H9 (cell line): Measurements from ENCODE around the gene TSPOAP1. TPM values are rescaled to one million over a fixed set of nuclear protein-coding genes. Genes with fewer than 3 reads are reported as not detected.

ENCODE experiments used
- DNase-seq: peaks from one replicate; pipeline ENCODE4 v3.0.0-alpha.2; 2017
- H2AFZ ChIP-seq: one replicate; pipeline ENCODE4 v1.6.1; 2013; ENCODE audit warnings: mild to moderate bottlenecking, low read length, control low read depth, moderate library complexity
- H2AK5ac ChIP-seq: 2 replicates; pipeline ENCODE4 v1.6.1; 2013; ENCODE audit warnings: low read length, control low read depth, mixed read lengths; ENCODE audit not compliant: insufficient read length
- H2BK120ac ChIP-seq: one replicate; pipeline ENCODE4 v1.6.1; 2013; ENCODE audit warnings: low read depth, mild to moderate bottlenecking, low read length, control low read depth, inconsistent platforms; ENCODE audit not compliant: poor library complexity, severe bottlenecking
- H2BK12ac ChIP-seq: 2 replicates; pipeline ENCODE4 v1.6.1; 2013; ENCODE audit warnings: low read length, control low read depth, mixed read lengths, low read depth; ENCODE audit not compliant: insufficient read length
- H2BK15ac ChIP-seq: 2 replicates; pipeline ENCODE4 v1.6.1; 2013; ENCODE audit warnings: low read depth, low read length, control low read depth
- H2BK20ac ChIP-seq: one replicate; pipeline ENCODE4 v1.6.1; 2013; ENCODE audit warnings: low read depth, mild to moderate bottlenecking, low read length, control low read depth, inconsistent platforms; ENCODE audit not compliant: poor library complexity, severe bottlenecking
- H2BK5ac ChIP-seq: 2 replicates; pipeline ENCODE4 v1.6.1; 2013; ENCODE audit warnings: low read length, control low read depth, mixed read lengths; ENCODE audit not compliant: insufficient read length
- H3K14ac ChIP-seq: 2 replicates; pipeline ENCODE4 v1.6.1; 2013; ENCODE audit warnings: low read length, control low read depth; ENCODE audit not compliant: insufficient read depth
- H3K18ac ChIP-seq: 2 replicates; pipeline ENCODE4 v1.6.1; 2013; ENCODE audit warnings: low read depth, mild to moderate bottlenecking, mixed read lengths, low read length, control low read depth; ENCODE audit not compliant: insufficient read length
- H3K23ac ChIP-seq: 2 replicates; pipeline ENCODE4 v1.6.1; 2013; ENCODE audit warnings: low read length, control low read depth, mixed read lengths, low read depth; ENCODE audit not compliant: insufficient read length
- H3K23me2 ChIP-seq: 2 replicates; pipeline ENCODE4 v1.6.1; 2013; ENCODE audit warnings: low read depth, mild to moderate bottlenecking, mixed read lengths, low read length, control low read depth; ENCODE audit not compliant: insufficient read length, poor library complexity, severe bottlenecking
- H3K27ac ChIP-seq: 2 replicates; pipeline ENCODE4 v1.5.1; 2013; ENCODE audit warnings: low read length, control low read depth, mixed read lengths, low read depth; ENCODE audit not compliant: insufficient read length
- H3K27me3 ChIP-seq: 2 replicates; pipeline ENCODE4 v1.6.1; 2013; ENCODE audit warnings: low read length, control low read depth, inconsistent platforms; ENCODE audit not compliant: insufficient read depth
- H3K4ac ChIP-seq: 2 replicates; pipeline ENCODE4 v1.6.1; 2013; ENCODE audit warnings: low read depth, mild to moderate bottlenecking, control low read depth, inconsistent platforms, low read length, moderate library complexity
- H3K4me1 ChIP-seq: 2 replicates; pipeline ENCODE4 v1.6.1; 2013; ENCODE audit warnings: low read length, control low read depth, inconsistent platforms; ENCODE audit not compliant: insufficient read depth
- H3K4me2 ChIP-seq: 2 replicates; pipeline ENCODE4 v1.6.1; 2013; ENCODE audit warnings: low read length, control low read depth, mixed read lengths; ENCODE audit not compliant: insufficient read length, insufficient read depth
- H3K56ac ChIP-seq: 2 replicates; pipeline ENCODE4 v1.6.1; 2013; ENCODE audit warnings: low read depth, mild to moderate bottlenecking, mixed read lengths, low read length, control low read depth; ENCODE audit not compliant: insufficient read length
- H3K79me1 ChIP-seq: 2 replicates; pipeline ENCODE4 v1.6.1; 2013; ENCODE audit warnings: low read depth, mild to moderate bottlenecking, moderate library complexity, low read length, control low read depth, inconsistent platforms; ENCODE audit not compliant: insufficient read depth, poor library complexity, severe bottlenecking
- H3K79me2 ChIP-seq: 2 replicates; pipeline ENCODE4 v1.6.1; 2013; ENCODE audit warnings: low read length, control low read depth, inconsistent platforms; ENCODE audit not compliant: insufficient read depth
- H3K9ac ChIP-seq: 2 replicates; pipeline ENCODE4 v1.6.1; 2013; ENCODE audit warnings: low read length, control low read depth, mixed read lengths; ENCODE audit not compliant: insufficient read length; ENCODE audit errors: extremely low read depth
- H3K9me3 ChIP-seq: one replicate; pipeline ENCODE4 v1.6.1; 2013; ENCODE audit warnings: low read depth, low read length, inconsistent platforms; ENCODE audit not compliant: control insufficient read depth
- H3T11ph ChIP-seq: one replicate; pipeline ENCODE4 v1.6.1; 2013; ENCODE audit warnings: mild to moderate bottlenecking, low read length, control low read depth, inconsistent platforms
- H4K20me1 ChIP-seq: one replicate; pipeline ENCODE4 v1.6.1; 2013; ENCODE audit not compliant: control insufficient read depth, insufficient read length, insufficient read depth
- H4K5ac ChIP-seq: 2 replicates; pipeline ENCODE4 v1.6.1; 2013; ENCODE audit warnings: low read depth, mild to moderate bottlenecking, mixed read lengths, low read length, control low read depth; ENCODE audit not compliant: insufficient read length
- H4K8ac ChIP-seq: replicated peaks from 2 replicates; pipeline ENCODE4 v1.6.1; 2013; ENCODE audit warnings: low read length, control low read depth, mixed read lengths, low read depth; ENCODE audit not compliant: insufficient read length
- H4K91ac ChIP-seq: 2 replicates; pipeline ENCODE4 v1.6.1; 2013; ENCODE audit warnings: low read depth, mild to moderate bottlenecking, moderate library complexity, mixed read lengths, low read length, control low read depth; ENCODE audit not compliant: insufficient read length
- H3K27ac Mint-ChIP-seq, 3 experiments: 2 replicates in 2 of 3; 3 replicates in 1 of 3; pipeline ENCODE4 v1.8.0; 2020 to 2021; ENCODE audit warnings: mixed read lengths in 3 of 3, mild to moderate bottlenecking in 1 of 3, moderate library complexity in 1 of 3
- H3K27me3 Mint-ChIP-seq: 2 replicates; pipeline ENCODE4 v1.8.0; 2021; ENCODE audit warnings: low read depth, mild to moderate bottlenecking, moderate library complexity, mixed read lengths
- H3K36me3 Mint-ChIP-seq, 3 experiments: 2 replicates in 2 of 3; 3 replicates in 1 of 3; pipeline ENCODE4 v1.8.0; 2020 to 2021; ENCODE audit warnings: low read depth in 3 of 3, mixed read lengths in 3 of 3; ENCODE audit not compliant: insufficient read depth in 1 of 3
- H3K4me1 Mint-ChIP-seq, 2 experiments: 2 replicates each; pipeline ENCODE4 v1.8.0; 2020; ENCODE audit warnings: mixed read lengths in 2 of 2
- H3K4me3 Mint-ChIP-seq, 2 experiments: 2 replicates in 1 of 2; 3 replicates in 1 of 2; pipeline ENCODE4 v1.8.0; 2020 to 2021; ENCODE audit warnings: mild to moderate bottlenecking in 2 of 2, mixed read lengths in 2 of 2, moderate library complexity in 1 of 2
- H3K9me3 Mint-ChIP-seq, 2 experiments: 2 replicates in 1 of 2; 3 replicates in 1 of 2; pipeline ENCODE4 v1.8.0; 2020; ENCODE audit warnings: mild to moderate bottlenecking in 2 of 2, mixed read lengths in 2 of 2, moderate library complexity in 1 of 2
- CTCF ChIP-seq: fragments of 200-600 bp; sonication (generic); conservative IDR thresholded peaks from 3 replicates; pipeline ENCODE4 v1.8.0; 2021; ENCODE audit warnings: antibody characterized with exemption, mild to moderate bottlenecking
- WGBS: extraction: QIAGEN DNeasy Blood & Tissue Kit; methylation state at CpG from one replicate; pipeline ENCODE4 v1.1.7; 2013; ENCODE audit warnings: missing lambda C conversion rate, low lambda C conversion rate, mixed read lengths; ENCODE audit not compliant: insufficient read length; ENCODE audit errors: extremely low coverage; 5-methylcytosine and 5-hydroxymethylcytosine counted together
- total RNA-seq: library from RNA; stranded (reverse); gene quantifications from 2 replicates; pipeline ENCODE4 v1.2.1, GENCODE V29; 2021

TSPOAP1 gene
- total RNA-seq, 1 experiment from 2014 or later: 17.3 TPM

DNA sequence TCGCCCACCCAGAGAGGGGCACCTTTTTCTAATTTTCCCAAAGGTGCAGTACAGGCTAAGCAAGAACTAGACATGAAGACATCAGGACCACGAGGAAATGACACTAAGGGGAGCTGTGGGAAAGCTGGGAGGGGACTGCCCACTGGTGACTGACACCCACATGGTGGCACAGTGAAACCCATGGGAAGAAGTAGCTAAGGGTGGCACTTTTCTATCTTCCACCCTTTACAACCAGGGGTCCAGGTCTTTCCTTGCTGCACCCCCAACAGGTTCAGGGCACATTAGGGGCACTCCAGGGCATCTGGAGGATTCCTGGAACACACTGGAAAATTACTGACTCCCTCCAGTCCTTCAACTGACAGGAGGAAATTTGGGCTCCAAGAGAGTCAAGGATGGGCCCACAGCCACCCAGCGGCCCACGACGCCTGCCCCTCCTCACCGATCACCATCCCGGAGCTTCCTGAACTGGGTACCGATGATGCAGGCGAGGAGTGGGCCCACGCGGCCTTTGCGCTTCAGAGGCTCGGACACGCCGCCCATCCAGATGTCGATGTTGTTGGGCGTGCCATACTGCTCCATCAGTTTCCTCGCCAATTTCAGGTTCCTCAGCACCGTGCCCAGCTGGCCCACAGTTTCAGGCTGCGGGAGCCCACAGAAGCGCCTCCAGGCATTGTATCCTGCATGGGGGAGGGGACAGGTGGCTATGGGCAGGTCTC is 57.2 kb downstream of the TSPOAP1 start:
- Histone ChIP-seq H2BK15ac (no peak overlapping the region), H3K9me3 (no peaks in the 10 kb centered on the region), H3K79me1 (no peaks in the 10 kb centered on the region), H4K20me1 (no peaks in the 10 kb centered on the region), H2BK20ac (no peak overlapping the region), H2AK5ac (no peak overlapping the region), H3K23me2 (no peaks in the 10 kb centered on the region), H3K23ac (no peak overlapping the region), H3K79me2 (no peaks in the 10 kb centered on the region), H3T11ph (no peak overlapping the region), H3K4me1 (no peaks in the 10 kb centered on the region), H3K4me2 (no peak overlapping the region), H4K5ac (no peak overlapping the region), H2BK5ac (no peak overlapping the region), H3K9ac (no peak overlapping the region), H3K14ac (no peak overlapping the region), H3K27ac (no peak overlapping the region), H4K91ac (no peak overlapping the region), H2AFZ (no peak overlapping the region), H3K18ac (no peak overlapping the region), H2BK120ac (no peak overlapping the region), H3K56ac (no peak overlapping the region), H3K4ac (no peak overlapping the region), H2BK12ac (no peak overlapping the region), H3K27me3 (no peaks in the 10 kb centered on the region), H4K8ac (no peak overlapping the region)
- Mint-ChIP-seq H3K9me3 (no peaks in the 10 kb centered on the region), H3K36me3 (no peaks in the 10 kb centered on the region; a peak in 1 of 7 replicates), H3K4me3 (no peak overlapping the region), H3K27ac (no peak overlapping the region; a peak in 1 of 7 replicates), H3K27me3 (peaks cover 10% of the 10 kb centered on the region), H3K4me1 (no peaks in the 10 kb centered on the region)
- no CpG with 5 or more reads among the region's 21 CpGs for WGBS
- TF ChIP-seq CTCF: no peak
- no peak for DNase-seq
